Measurements from ENCODE around the gene ST8SIA4. TPM values are rescaled to one million over a fixed set of nuclear protein-coding genes. Genes with fewer than 3 reads are reported as not detected.
"Not testable (repeated sequence)": the region's sequence is repeated elsewhere in the genome, so short reads cannot be mapped to it uniquely, and the experiment has no call there.

ST8SIA4 gene
- total RNA-seq, 2 donors from 2014 or later = 1.9 to 2.4 TPM

GRCh38 chr5:100787648-100788047 is 115.4 kb downstream of the ST8SIA4 start:
- H3K27ac ChIP-seq = no peak overlapping the region

GRCh38 chr5:100785536-100785935 is 117.5 kb downstream of the ST8SIA4 start:
- not testable (repeated sequence) for H3K27ac ChIP-seq; DNase-seq (ENCODE audit: low spot score); H3K4me1 ChIP-seq; H3K36me3 ChIP-seq; H3K9me3 ChIP-seq; H3K4me3 ChIP-seq; H3K27me3 ChIP-seq

More at GRCh38 chr5:100787648-100788047, 115.4 kb downstream of the ST8SIA4 start:
- TF ChIP-seq, protein P1, sequence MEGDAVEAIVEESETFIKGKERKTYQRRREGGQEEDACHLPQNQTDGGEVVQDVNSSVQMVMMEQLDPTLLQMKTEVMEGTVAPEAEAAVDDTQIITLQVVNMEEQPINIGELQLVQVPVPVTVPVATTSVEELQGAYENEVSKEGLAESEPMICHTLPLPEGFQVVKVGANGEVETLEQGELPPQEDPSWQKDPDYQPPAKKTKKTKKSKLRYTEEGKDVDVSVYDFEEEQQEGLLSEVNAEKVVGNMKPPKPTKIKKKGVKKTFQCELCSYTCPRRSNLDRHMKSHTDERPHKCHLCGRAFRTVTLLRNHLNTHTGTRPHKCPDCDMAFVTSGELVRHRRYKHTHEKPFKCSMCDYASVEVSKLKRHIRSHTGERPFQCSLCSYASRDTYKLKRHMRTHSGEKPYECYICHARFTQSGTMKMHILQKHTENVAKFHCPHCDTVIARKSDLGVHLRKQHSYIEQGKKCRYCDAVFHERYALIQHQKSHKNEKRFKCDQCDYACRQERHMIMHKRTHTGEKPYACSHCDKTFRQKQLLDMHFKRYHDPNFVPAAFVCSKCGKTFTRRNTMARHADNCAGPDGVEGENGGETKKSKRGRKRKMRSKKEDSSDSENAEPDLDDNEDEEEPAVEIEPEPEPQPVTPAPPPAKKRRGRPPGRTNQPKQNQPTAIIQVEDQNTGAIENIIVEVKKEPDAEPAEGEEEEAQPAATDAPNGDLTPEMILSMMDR (IDR thresholded peaks at IDR 0.05) = no peak
- no peaks in the 10 kb centered on the region for H3K9me3 ChIP-seq
- no peaks in the 10 kb centered on the region for H3K4me1 ChIP-seq
- no peaks in the 10 kb centered on the region for H3K36me3 ChIP-seq
- no peak for DNase-seq (ENCODE audit: low spot score)
- H3K4me3 ChIP-seq = no peak overlapping the region
- H3K27me3 ChIP-seq = no peaks in the 10 kb centered on the region

DNA sequence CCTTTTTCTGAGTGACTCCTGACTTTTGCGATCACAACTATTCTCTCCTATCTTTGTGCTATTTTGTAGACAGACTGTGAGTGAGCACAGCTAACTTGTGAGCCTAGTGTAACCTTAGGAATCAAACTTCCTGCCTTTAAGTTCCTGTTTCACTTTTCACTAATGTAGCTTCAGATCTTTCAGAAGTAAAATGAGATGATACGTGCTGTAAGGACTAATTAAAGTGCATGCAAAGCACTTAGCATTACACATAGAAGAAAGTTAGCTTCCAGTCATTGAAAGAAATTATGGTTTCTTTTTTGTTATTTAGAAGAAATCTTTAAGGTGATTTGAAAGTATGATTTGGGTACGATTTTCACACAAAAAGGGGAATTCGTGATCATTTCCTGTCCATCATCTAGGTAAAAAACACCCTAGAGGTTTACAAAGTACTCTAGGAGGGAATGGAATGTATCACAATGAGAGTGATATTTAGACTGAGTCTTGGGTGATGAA is 122.7 kb downstream of the ST8SIA4 start:
- H3K4me3 ChIP-seq = no peak overlapping the region
- peak overlapping the region in 1 of 2 donors; percentile 40 for H3K27ac ChIP-seq

GRCh38 chr5:100779669-100780375 is 123.3 kb downstream of the ST8SIA4 start:
- Histone ChIP-seq H3K27me3 (no peaks in the 10 kb centered on the region), H3K27ac (peak overlapping the region in 1 of 2 donors; percentile 40), H3K4me1 (no peaks in the 10 kb centered on the region), H3K4me3 (no peak overlapping the region), H3K9me3 (no peaks in the 10 kb centered on the region), H3K36me3 (no peaks in the 10 kb centered on the region)
- DNase-seq (ENCODE audit: low spot score) = peak; percentile 64
- TF ChIP-seq, protein P1 (IDR thresholded peaks at IDR 0.05) = no peak

More for the DNA sequence above, 122.7 kb downstream of the ST8SIA4 start:
- H3K36me3 ChIP-seq = no peaks in the 10 kb centered on the region
- H3K9me3 ChIP-seq = no peaks in the 10 kb centered on the region
- DNase-seq (ENCODE audit: low spot score) = no peak
- TF ChIP-seq, protein P1 (IDR thresholded peaks at IDR 0.05) = no peak
- no peaks in the 10 kb centered on the region for H3K27me3 ChIP-seq
- no peaks in the 10 kb centered on the region for H3K4me1 ChIP-seq

DNA sequence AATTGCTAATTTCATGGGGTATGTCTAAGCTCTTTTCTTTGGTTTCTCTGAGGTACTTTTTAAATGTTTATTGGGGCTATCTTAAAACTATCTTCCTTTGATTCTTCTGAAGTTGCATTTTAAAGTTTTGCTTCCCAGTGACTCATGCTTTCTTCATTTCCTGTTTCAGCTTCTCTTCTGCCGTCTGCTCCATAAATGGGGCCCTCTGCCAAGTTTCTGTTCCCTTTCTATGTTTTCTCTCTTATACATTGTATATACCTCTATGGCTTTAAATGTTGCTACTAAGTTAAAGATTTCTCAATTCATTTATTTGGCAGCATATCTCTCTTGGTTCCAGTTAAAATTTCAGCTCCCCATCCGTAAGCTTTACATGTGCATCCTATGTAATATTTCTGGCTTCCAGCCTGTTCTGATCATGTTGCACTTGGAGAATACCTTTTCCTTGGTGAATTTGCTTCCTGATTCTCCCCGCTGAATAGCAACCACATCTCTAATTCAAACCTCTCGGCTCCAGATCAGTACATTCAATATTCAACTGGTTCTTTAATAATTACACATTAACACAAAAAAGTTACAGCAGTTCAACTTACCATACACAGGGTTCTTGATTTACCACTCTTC is 125.3 kb downstream of the ST8SIA4 start:
- TF ChIP-seq, protein P1 (IDR thresholded peaks at IDR 0.05) = no peak
- Histone ChIP-seq H3K27ac (no peak overlapping the region), H3K4me1 (no peaks in the 10 kb centered on the region), H3K27me3 (no peaks in the 10 kb centered on the region), H3K9me3 (no peaks in the 10 kb centered on the region), H3K4me3 (no peak overlapping the region), H3K36me3 (no peaks in the 10 kb centered on the region)
- DNase-seq (ENCODE audit: low spot score) = no peak

GRCh38 chr5:100775533-100775855 is 127.6 kb downstream of the ST8SIA4 start:
- Histone ChIP-seq H3K36me3 (no peaks in the 10 kb centered on the region), H3K9me3 (no peaks in the 10 kb centered on the region), H3K4me1 (no peaks in the 10 kb centered on the region), H3K27ac (no peak overlapping the region), H3K27me3 (no peaks in the 10 kb centered on the region), H3K4me3 (no peak overlapping the region)
- DNase-seq (ENCODE audit: low spot score) = no peak
- TF ChIP-seq, protein P1 (IDR thresholded peaks at IDR 0.05) = no peak
